Memory B cell (primary cell): ENCODE measurements around the gene TUT1.
A peak's percentile ranks its signal among the peaks of the same experiment; 100 is the strongest.

Experiments used
- ATAC-seq: fragments of 150-1000 bp; cut with Tn5 transposase; 2 replicates; pipeline ENCODE4 v1.10.0; 2021; ENCODE audit warnings: low read depth, mild to moderate bottlenecking, moderate library complexity
- DNase-seq, 2 donors: peaks; one replicate each; pipeline ENCODE4 v3.0.0; 2022; ENCODE audit warnings: low spot score in 2 of 2
- H3K27ac Mint-ChIP-seq: one replicate; pipeline ENCODE4 v1.8.0; 2022; ENCODE audit warnings: mild to moderate bottlenecking, moderate library complexity, mixed read lengths
- H3K27me3 Mint-ChIP-seq: one replicate; pipeline ENCODE4 v1.8.0; 2022; ENCODE audit warnings: mixed read lengths
- H3K36me3 Mint-ChIP-seq: one replicate; pipeline ENCODE4 v1.8.0; 2022; ENCODE audit warnings: mild to moderate bottlenecking, mixed read lengths
- H3K4me1 Mint-ChIP-seq: one replicate; pipeline ENCODE4 v1.8.0; 2022; ENCODE audit warnings: mixed read lengths
- H3K4me3 Mint-ChIP-seq: one replicate; pipeline ENCODE4 v1.8.0; 2022; ENCODE audit warnings: mild to moderate bottlenecking, moderate library complexity, mixed read lengths
- H3K9me3 Mint-ChIP-seq: one replicate; pipeline ENCODE4 v1.8.0; 2022; ENCODE audit warnings: mixed read lengths

Gene TUT1

DNA sequence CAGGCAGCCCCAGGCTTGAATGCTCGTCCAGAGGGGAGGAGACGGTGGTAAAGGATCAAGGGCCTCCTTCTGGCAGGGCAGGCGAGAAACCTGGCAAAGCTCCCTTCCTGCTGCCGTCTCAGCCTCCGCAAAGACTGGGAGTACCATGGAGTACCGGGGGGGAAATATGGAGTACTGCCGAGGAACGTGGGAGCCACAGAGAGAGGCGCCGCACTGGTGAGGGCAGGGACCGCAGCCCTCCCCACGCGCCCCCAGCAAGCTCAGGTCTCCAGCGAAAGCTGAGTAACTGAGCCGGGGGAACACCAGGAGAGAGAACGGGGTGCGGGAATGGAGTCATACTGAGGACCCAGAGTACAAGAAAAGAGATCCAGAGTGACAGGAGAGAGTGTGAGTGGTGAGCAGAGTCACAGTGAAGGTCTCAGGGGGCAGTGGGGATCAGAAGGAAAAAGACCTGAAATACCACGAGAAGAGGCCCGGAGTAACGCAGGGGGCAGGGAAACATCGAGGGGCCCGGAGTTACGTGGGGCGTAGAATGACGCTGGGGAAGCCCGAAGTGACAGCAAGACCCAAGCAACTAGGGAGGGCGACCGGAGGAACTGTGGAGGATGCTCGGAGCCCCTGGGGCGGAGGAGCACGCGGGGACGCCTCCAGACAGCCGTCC lies 20.5 kb upstream of the TUT1 start:
- peaks cover 23% of the 10 kb centered on the region for H3K4me1 Mint-ChIP-seq
- H3K27ac Mint-ChIP-seq: peak overlapping the region; percentile 95
- H3K4me3 Mint-ChIP-seq: peak overlapping the region; percentile 97
- no peaks in the 10 kb centered on the region for H3K9me3 Mint-ChIP-seq
- no peaks in the 10 kb centered on the region for H3K27me3 Mint-ChIP-seq
- H3K36me3 Mint-ChIP-seq: peaks cover 10% of the 10 kb centered on the region
- ATAC-seq (peak; percentile 51), DNase-seq (peak; percentile 53 to 59)

DNA sequence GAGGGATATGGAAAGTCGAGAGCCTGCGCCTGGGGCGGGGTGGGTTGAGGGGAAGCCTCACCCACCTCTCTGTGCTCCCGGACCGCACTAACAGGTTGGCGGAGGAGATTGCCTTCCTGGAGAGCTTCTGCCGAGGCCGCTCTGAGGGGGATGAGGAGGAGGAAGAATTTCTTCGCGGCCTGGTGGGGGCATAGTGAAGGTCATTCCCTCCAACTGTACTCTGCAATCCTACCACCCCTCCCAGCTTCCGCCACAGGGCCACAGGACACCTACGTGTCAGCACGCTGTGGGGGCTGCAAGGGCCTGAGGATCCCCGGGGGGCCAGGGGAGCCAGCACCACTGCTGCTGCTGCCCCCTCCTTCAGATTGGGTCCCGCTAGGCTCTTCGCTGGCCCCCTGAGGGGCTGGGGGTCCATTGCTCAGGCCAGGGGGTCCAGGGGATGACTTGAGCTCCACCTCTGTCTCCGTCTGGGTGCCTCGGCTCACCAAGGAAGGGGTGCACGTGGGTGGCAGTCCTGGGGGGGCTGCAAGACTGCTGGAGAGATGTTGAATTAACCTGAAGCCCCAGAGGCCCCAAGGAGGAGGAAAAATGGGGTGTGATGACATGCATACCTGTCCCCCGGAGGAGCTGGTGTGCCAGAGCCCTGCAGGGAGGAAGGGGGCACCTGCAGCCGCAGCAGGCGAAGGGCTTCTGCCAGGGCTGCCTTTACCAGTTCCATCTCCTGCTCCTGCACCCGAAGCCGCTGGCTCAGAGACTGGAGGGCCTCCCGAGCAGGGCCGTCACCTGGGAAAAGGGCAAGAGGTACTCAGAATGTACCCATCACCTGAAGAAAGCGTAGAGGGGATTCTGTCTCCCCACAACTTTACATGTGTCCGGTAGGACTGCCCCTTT lies 19.7 kb upstream of the TUT1 start:
- ATAC-seq (no peak), DNase-seq (no peak)
- peak overlapping the region; percentile 95 for H3K27ac Mint-ChIP-seq
- H3K36me3 Mint-ChIP-seq: peaks cover 10% of the 10 kb centered on the region
- H3K9me3 Mint-ChIP-seq: no peaks in the 10 kb centered on the region
- H3K4me3 Mint-ChIP-seq: peak overlapping the region; percentile 97
- peaks cover 23% of the 10 kb centered on the region for H3K4me1 Mint-ChIP-seq
- no peaks in the 10 kb centered on the region for H3K27me3 Mint-ChIP-seq

DNA sequence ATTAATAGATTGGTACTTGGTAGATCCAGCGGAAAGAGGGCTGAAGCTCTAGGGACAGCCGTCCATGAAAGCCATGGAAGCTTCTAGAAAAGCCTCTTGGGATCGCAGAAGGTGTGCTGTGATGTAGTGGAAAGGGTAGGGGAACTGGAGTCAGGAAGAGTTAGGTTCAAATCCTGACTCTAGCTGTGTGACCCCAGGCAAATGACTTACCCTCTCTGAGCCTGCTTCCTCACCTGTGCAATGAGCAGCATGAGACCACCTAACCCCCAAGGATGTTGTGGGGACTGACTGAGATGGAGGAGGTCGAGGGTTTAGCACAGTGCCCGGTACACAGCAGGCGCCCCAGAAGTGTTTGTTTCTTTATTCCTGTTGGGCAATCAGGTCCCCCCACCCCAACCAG lies 19.1 kb upstream of the TUT1 start:
- DNase-seq (no peak), ATAC-seq (no peak)
- Mint-ChIP-seq H3K27me3 (no peaks in the 10 kb centered on the region), H3K36me3 (peaks cover 10% of the 10 kb centered on the region), H3K4me3 (peak overlapping the region; percentile 74), H3K4me1 (peaks cover 23% of the 10 kb centered on the region), H3K27ac (peak overlapping the region; percentile 95), H3K9me3 (no peaks in the 10 kb centered on the region)

DNA sequence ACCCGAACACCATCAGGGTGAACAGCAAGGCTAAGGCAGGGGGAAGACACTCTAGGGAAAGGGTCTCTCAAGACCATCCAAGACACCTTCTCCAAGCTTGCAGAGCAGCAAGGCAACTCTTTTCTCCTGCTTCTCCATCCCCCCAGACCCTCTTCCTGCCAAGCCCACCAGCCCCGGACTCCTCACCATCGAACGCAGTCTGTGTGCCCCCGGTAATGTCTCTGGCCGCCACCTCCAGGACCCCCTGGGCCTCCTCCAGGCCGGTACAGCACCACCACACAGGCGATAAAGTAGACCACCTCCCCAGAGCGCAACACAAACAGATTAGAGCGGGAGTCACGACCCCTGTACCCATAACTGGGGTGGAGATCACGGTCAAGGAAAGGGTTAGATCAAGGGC lies 17.5 kb upstream of the TUT1 start:
- Mint-ChIP-seq H3K27me3 (no peaks in the 10 kb centered on the region), H3K9me3 (no peaks in the 10 kb centered on the region), H3K27ac (no peak overlapping the region), H3K4me1 (peaks cover 25% of the 10 kb centered on the region), H3K4me3 (peak overlapping the region; percentile 3), H3K36me3 (peaks cover 18% of the 10 kb centered on the region)
- DNase-seq (no peak), ATAC-seq (no peak)

DNA sequence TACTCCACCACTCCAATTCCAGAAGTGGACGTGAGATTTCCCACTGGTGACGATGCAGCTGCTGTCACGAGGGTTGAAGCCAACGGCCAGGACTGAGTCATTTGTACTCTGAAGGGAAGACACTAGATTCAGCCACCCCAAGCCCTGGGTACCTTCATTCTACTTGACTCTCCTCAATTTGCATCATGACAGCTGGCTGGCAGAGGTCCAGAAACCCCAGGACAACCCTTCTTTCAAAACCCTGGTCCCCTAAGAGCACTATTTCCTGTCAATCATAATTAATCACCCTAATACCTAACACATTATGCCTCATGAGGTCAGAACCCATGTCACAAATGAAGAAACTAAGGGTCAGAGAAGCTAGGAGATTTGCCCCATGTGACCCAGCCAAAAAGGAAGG lies 16.4 kb upstream of the TUT1 start:
- Mint-ChIP-seq H3K9me3 (no peaks in the 10 kb centered on the region), H3K27ac (no peak overlapping the region), H3K4me1 (peaks cover 30% of the 10 kb centered on the region), H3K27me3 (no peaks in the 10 kb centered on the region), H3K36me3 (peaks cover 22% of the 10 kb centered on the region), H3K4me3 (no peak overlapping the region)
- ATAC-seq: no peak
- DNase-seq: no peak

DNA sequence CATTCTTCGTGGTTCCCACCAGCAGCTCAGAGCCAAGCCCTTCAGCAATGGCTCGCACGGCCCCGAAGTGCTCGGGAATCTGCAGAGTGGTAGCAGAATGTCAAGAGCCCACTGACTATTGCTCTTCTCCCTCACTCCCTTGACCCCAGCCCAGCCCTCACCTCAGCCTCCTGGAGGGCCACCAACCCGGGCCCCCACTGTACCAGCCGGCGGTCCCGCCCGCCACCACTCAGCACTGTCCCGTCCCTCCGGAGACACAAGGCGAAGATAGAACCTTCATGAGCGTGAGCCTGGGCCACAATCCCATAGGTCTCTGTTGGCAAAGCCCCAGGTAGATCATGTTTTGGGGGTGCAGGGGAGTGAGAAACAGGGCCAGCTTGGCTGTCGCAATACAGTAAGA lies 14.6 kb upstream of the TUT1 start:
- peaks cover 25% of the 10 kb centered on the region for H3K4me1 Mint-ChIP-seq
- H3K9me3 Mint-ChIP-seq: no peaks in the 10 kb centered on the region
- no peaks in the 10 kb centered on the region for H3K27me3 Mint-ChIP-seq
- DNase-seq (no peak), ATAC-seq (no peak)
- no peak overlapping the region for H3K27ac Mint-ChIP-seq
- H3K36me3 Mint-ChIP-seq: peaks cover 22% of the 10 kb centered on the region
- H3K4me3 Mint-ChIP-seq: no peak overlapping the region

DNA sequence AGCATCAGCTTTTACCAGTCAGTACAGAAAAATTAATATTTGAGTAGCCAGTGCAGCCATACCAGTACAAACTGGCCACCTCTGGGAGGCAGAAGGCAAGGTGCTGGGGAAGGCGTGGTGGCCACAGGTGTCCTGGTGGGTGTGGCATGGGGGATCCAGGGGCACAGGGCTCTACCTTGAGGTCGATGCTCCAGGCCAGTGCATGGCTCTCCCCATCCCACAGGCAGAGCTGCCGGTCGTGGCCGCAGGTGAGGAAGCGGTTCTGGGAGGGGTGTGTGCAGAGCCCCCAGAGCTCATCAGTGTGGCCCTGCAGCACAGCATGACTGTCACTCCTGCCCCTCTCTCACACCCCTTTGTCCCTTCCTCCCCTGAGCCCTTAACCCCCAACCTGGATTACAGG lies 14.1 kb upstream of the TUT1 start:
- Mint-ChIP-seq H3K4me3 (no peak overlapping the region), H3K36me3 (peaks cover 22% of the 10 kb centered on the region), H3K27ac (no peak overlapping the region), H3K4me1 (peaks cover 25% of the 10 kb centered on the region), H3K9me3 (no peaks in the 10 kb centered on the region), H3K27me3 (no peaks in the 10 kb centered on the region)
- no peak for ATAC-seq
- no peak for DNase-seq

DNA sequence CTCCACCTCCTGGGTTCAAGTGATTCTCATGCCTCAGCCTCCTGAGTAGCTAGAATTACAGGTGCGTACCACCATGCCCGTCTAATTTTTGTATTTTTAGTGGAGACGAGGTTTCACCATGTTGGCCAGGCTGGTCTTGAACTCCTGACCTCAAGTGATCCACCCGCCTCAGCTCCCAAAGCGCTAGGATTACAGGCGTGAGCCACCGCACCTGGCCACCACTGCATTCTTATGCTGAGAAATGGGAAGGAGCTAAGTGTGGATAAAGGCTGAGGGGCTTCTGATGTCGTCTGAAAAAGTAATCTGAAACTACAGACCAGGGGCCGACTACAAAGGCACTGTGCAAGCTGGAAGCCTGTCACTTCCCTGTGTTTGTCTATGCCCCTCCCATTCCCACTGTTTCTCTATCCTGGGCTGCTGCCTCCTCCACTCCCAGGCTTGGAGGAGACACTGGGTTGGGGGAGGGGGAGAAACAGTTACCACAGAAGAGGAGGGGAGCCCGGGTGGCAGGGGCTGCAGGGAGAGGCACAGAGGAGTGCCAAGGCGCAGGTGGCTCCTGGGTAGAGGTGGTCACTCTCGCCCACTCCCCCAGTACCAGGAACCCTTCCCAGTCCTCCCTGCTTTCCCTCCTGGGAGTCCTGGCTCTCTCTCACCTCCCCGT lies 13.3 kb upstream of the TUT1 start:
- ATAC-seq (no peak), DNase-seq (no peak)
- Mint-ChIP-seq H3K4me3 (no peak overlapping the region), H3K27me3 (no peaks in the 10 kb centered on the region), H3K9me3 (no peaks in the 10 kb centered on the region), H3K4me1 (peaks cover 32% of the 10 kb centered on the region), H3K36me3 (peaks cover 27% of the 10 kb centered on the region), H3K27ac (peak overlapping the region; percentile 39)

DNA sequence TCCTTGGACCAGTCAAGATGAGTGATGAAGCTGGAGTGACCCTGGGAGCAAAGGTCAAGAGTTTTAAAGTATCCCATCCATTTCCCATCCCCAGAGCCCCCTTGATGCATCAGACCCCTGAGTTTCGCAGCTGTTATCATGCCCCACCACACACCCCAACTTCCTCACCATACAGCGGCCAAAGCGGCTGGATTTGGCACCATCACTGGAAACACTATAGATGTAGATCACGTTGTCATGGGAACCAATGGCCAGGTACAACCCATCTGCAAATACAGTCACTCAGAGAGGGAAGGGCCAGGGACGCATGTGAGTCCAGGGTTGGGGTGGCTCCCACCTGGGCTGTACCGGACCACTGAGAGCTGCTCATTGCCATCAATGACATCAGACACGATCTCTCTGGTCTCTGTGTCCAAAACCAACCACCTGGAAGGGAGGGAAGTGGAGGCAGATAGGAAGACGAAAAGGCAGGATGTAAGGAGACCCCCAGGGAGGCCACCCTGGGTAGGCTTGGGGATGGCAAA lies 12.5 kb upstream of the TUT1 start:
- no peaks in the 10 kb centered on the region for H3K27me3 Mint-ChIP-seq
- H3K9me3 Mint-ChIP-seq: no peaks in the 10 kb centered on the region
- ATAC-seq (no peak), DNase-seq (no peak)
- peaks cover 27% of the 10 kb centered on the region for H3K36me3 Mint-ChIP-seq
- peaks cover 34% of the 10 kb centered on the region for H3K4me1 Mint-ChIP-seq
- H3K27ac Mint-ChIP-seq: peak overlapping the region; percentile 39
- H3K4me3 Mint-ChIP-seq: peak overlapping the region; percentile 65

DNA sequence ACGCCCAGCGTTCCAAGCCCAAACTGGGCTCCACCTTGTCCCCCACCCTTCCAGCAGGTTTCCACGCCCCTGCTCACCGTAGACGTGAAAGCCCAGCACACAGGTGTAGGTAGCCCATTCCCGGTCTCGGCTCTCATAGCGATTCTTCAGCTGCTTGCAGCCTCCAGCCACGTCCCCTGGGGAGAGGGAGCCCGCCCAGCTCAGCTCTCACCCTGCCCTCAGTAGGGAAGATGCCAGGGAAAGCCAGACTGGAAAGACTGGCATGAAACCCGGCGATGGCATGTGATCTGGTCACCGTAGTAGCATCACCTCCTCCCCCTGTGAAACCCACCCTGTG lies 11.7 kb upstream of the TUT1 start:
- no peaks in the 10 kb centered on the region for H3K27me3 Mint-ChIP-seq
- ATAC-seq (no peak), DNase-seq (no peak)
- H3K9me3 Mint-ChIP-seq: no peaks in the 10 kb centered on the region
- peaks cover 39% of the 10 kb centered on the region for H3K4me1 Mint-ChIP-seq
- H3K27ac Mint-ChIP-seq: peak overlapping the region; percentile 39
- peak overlapping the region; percentile 65 for H3K4me3 Mint-ChIP-seq
- H3K36me3 Mint-ChIP-seq: peaks cover 32% of the 10 kb centered on the region

DNA sequence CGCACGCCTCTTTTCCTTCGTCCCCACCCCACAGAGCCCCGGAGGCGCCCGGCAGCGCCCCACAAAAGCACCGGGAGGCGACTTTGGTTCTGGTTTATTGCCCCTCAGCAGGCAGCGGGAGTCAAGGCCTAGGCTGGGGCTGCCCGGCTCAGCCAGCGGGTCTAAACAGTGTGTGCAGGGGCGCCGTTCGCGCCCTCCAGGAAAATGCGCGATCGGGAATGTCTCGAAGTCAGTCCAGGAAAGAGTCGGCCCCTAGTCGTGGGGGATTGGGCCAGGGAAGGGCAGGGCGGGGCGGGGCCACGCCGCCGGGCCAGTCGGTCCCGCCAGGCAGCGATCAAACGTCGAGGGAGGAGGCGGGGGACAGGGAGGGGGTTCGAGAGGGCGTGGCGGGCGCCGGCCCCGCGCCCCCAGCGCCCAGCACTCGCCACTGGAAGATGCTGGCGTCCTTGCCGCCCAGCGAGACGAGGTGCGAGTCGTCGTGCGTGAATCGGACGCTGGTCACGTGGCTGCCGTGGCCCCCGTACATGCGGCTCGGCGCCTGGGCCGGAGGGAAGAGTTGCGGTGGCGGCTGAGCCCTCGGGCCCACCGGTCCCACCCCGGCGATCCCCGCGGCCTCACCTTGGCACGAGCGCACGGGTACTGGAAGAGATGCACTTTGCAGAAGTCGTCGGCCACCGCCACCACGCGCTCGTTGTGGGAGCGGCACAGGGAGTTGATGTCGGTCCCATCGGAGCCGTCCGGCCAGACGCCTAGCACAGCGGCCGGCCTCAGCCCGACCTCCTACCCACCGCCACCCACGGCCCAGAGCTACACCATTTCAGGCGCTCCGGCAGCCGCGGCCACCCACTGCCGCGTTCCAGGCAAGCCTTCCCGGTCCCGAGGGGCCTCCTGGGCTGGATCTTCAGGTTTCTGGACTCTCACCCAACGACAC lies 11.1 kb upstream of the TUT1 start:
- Mint-ChIP-seq H3K9me3 (no peaks in the 10 kb centered on the region), H3K36me3 (peaks cover 32% of the 10 kb centered on the region), H3K4me1 (peaks cover 36% of the 10 kb centered on the region), H3K4me3 (peak overlapping the region; percentile 94), H3K27ac (peak overlapping the region; percentile 80), H3K27me3 (no peaks in the 10 kb centered on the region)
- DNase-seq (peak in 1 of 2 donors; percentile 39), ATAC-seq (no peak)

DNA sequence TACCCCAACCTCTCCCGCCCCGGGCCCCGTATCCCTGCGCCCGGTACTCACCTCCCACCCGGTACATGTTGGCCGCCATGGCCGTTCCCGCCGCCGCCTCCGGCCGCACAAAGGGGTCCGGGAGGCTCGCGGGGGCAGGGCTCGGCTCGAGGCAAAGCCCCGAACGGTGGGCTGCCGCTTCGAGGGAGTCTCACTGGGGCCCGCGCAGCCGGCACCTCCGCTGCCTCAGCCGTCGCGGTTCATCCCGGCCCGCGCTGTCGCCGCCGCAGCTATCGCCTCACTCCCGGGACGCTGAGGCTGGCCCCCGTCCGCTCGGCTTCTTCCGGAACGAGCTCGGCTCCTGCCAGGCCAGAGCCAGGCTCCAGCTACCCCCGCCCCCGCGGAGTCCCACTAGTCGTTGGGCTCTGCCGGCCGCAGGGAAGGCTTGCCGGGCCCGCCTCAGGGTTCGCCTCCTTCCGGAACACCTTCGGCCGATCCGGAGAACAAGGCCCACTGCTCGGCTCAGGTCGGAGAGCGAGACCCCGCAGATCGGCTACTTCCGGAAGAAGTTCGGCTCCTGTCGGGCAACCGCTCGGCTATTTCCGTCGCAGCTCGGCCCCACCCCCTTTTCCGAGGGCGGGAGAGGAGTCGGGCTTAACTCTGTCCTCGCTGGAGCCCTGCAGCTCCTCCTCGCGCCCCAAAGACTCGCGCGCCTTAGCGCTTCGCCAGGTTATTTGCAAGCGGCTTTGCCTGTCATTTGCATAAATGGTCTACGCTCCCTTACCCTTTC lies 10.2 kb upstream of the TUT1 start, which contains the start of gene MTA2:
TSS of gene MTA2 (minus strand) at position 494 of the 769 bp plus-strand sequence. CDS start at position 79, 415 bp downstream.
- H3K27ac Mint-ChIP-seq: peak within 1 kb of the TSS; percentile 80

DNA sequence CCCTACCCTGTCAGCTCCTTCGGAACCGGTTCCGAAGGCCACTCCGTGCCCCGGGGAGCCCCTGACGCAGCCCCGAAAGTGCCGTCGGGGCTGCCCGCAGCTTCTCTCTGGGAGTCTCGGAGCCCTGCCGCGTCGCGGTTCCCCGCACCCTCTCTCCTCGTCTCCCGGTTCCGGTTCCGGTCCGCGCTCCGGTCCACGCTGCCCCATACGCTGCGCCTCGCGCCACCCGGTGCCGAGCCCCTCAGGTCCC lies 9.7 kb upstream of the TUT1 start:
- peak overlapping the region; percentile 80 for H3K27ac Mint-ChIP-seq
- H3K4me3 Mint-ChIP-seq: peak overlapping the region; percentile 94
- H3K4me1 Mint-ChIP-seq: peaks cover 39% of the 10 kb centered on the region
- no peak for DNase-seq
- no peaks in the 10 kb centered on the region for H3K27me3 Mint-ChIP-seq
- H3K9me3 Mint-ChIP-seq: no peaks in the 10 kb centered on the region
- H3K36me3 Mint-ChIP-seq: peaks cover 36% of the 10 kb centered on the region
- no peak for ATAC-seq

More for the DNA sequence above, 10.2 kb upstream of the TUT1 start, which contains the start of gene MTA2:
- peak; percentile 74 for ATAC-seq
- no peaks in the 10 kb centered on the region for H3K9me3 Mint-ChIP-seq
- H3K36me3 Mint-ChIP-seq: peaks cover 36% of the 10 kb centered on the region
- H3K4me1 Mint-ChIP-seq: peaks cover 39% of the 10 kb centered on the region
- H3K4me3 Mint-ChIP-seq: peak within 1 kb of the TSS; percentile 94
- peak; percentile 100 for DNase-seq
- H3K27me3 Mint-ChIP-seq: no peaks in the 10 kb centered on the region
